A673 (cell line): ENCODE results near the gene ITGA11.

Experiments
- CTCF ChIP-seq: fragments of 300-800, 200-600 bp; sonication (generic); conservative IDR thresholded peaks from 2 replicates; pipeline ENCODE4 v1.5.1; 2017; ENCODE audit warnings: low read depth, mild to moderate bottlenecking, antibody characterized with exemption, low read length, moderate library complexity, mixed read lengths
- EZH2 ChIP-seq: fragments of 200-600 bp; sonication (generic); IDR thresholded peaks from 2 replicates; pipeline ENCODE4 v1.6.1; 2017; ENCODE audit warnings: borderline replicate concordance, low read depth, mild to moderate bottlenecking, mixed read lengths, antibody characterized with exemption, low read length; ENCODE audit not compliant: poor library complexity, severe bottlenecking

DNA sequence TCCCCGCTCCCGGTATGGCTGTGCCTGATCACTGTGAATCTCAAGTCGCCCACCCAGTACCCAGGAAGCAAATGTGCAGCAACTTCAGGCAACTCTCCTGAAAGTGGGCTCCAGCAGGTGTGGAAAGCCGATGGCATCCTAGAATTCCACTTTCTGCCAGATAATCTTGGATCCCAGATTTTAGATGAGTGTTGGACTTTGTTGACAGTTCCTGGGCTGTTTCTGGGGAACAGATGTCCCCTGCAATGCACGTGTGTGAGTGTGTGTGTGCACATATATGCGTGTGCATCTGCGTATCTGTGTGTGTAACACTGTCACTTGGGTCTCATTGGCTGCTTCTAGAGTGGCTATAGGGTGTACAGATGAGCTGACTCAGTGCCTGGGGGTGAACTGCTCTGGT lies 95.4 kb downstream of the ITGA11 start:
- no peak for TF ChIP-seq CTCF
- no peak for TF ChIP-seq EZH2
